CD14-positive monocyte (primary cell): ENCODE measurements around the gene KMT2C. TPM values are rescaled to one million over a fixed set of nuclear protein-coding genes. Genes with fewer than 3 reads are reported as not detected.
A peak's percentile ranks its signal among the peaks of the same experiment; 100 is the strongest.
"Not testable (repeated sequence)": the region's sequence is repeated elsewhere in the genome, so short reads cannot be mapped to it uniquely, and the experiment has no call there.

ENCODE experiments used
- DNase-seq, 3 donors: peaks; one replicate each; pipeline ENCODE4 v3.0.0-alpha.2; 2011 to 2022
- H2AFZ ChIP-seq: 2 replicates; pipeline ENCODE4 v1.6.0; 2012; ENCODE audit warnings: mild to moderate bottlenecking, low read depth, low read length, inconsistent platforms; ENCODE audit not compliant: insufficient read depth, poor library complexity, severe bottlenecking
- H3K27ac ChIP-seq, 2 donors: 1 replicate in 1 of 2; 2 replicates in 1 of 2; pipeline ENCODE4 v1.5.1; 2012 to 2013; ENCODE audit warnings: low read length in 2 of 2, control low read depth in 1 of 2, inconsistent platforms in 1 of 2, low read depth in 1 of 2, mild to moderate bottlenecking in 1 of 2
- H3K27me3 ChIP-seq, 2 donors: one replicate each; pipeline versions ENCODE4 v1.6.0 to v1.6.1; 2011 to 2013; ENCODE audit warnings: low read length in 2 of 2; ENCODE audit not compliant: control insufficient read depth in 2 of 2, insufficient read depth in 2 of 2
- H3K36me3 ChIP-seq, 2 donors: replicated peaks in 1 of 2; 1 replicate in 1 of 2; 2 replicates in 1 of 2; pipeline versions ENCODE4 v1.5.1 to v1.6.1; 2012 to 2013; ENCODE audit warnings: low read length in 2 of 2, control low read depth in 1 of 2, inconsistent platforms in 1 of 2, mild to moderate bottlenecking in 1 of 2; ENCODE audit not compliant: insufficient read depth in 2 of 2, control insufficient read depth in 1 of 2
- H3K4me1 ChIP-seq, 2 donors: 1 replicate in 1 of 2; 2 replicates in 1 of 2; pipeline versions ENCODE4 v1.5.1 to v1.6.1; 2012 to 2013; ENCODE audit warnings: low read length in 2 of 2, control low read depth in 1 of 2, inconsistent platforms in 1 of 2, mild to moderate bottlenecking in 1 of 2, moderate library complexity in 1 of 2; ENCODE audit not compliant: insufficient read depth in 2 of 2, control insufficient read depth in 1 of 2
- H3K4me2 ChIP-seq: replicated peaks from 2 replicates; pipeline ENCODE3; 2012; ENCODE audit warnings: low read length, moderate library complexity, mild to moderate bottlenecking; ENCODE audit not compliant: poor library complexity, severe bottlenecking; ENCODE audit errors: extremely low read depth
- H3K4me3 ChIP-seq, 3 experiments: fragments of 200-600 bp in 1 of 3; sonication (generic) in 1 of 3; replicated peaks in 1 of 3; 1 replicate in 2 of 3; 2 replicates in 1 of 3; pipeline ENCODE4 v1.5.1; 2011 to 2013; ENCODE audit warnings: low read length in 3 of 3, mild to moderate bottlenecking in 3 of 3, control low read depth in 2 of 3, low read depth in 2 of 3, inconsistent platforms in 1 of 3, moderate library complexity in 1 of 3
- H3K79me2 ChIP-seq: 2 replicates; pipeline ENCODE4 v1.6.0; 2012; ENCODE audit warnings: mild to moderate bottlenecking, control low read depth, inconsistent platforms, low read length, moderate library complexity; ENCODE audit not compliant: insufficient read depth
- H3K9ac ChIP-seq: 2 replicates; pipeline ENCODE4 v1.6.0; 2017; ENCODE audit warnings: low read length, mild to moderate bottlenecking; ENCODE audit not compliant: insufficient read depth, poor library complexity, severe bottlenecking
- H3K9me3 ChIP-seq, 2 donors: replicated peaks in 1 of 2; 1 replicate in 1 of 2; 2 replicates in 1 of 2; pipeline versions ENCODE4 v1.5.1 to v1.6.1; 2012 to 2013; ENCODE audit warnings: low read length in 2 of 2, control low read depth in 1 of 2; ENCODE audit not compliant: control insufficient read depth in 1 of 2, insufficient read depth in 1 of 2
- H4K20me1 ChIP-seq: 2 replicates; pipeline ENCODE4 v1.6.0; 2012; ENCODE audit warnings: mild to moderate bottlenecking, low read length, control low read depth, moderate library complexity; ENCODE audit not compliant: insufficient read depth
- H3K27ac Mint-ChIP-seq, 7 donors: one replicate each; pipeline ENCODE4 v1.8.0; 2020; ENCODE audit warnings: mild to moderate bottlenecking in 7 of 7, mixed read lengths in 7 of 7, moderate library complexity in 6 of 7, inconsistent platforms in 2 of 7
- H3K27me3 Mint-ChIP-seq, 3 donors: one replicate each; pipeline ENCODE4 v1.8.0; 2021 to 2022; ENCODE audit warnings: low read depth in 3 of 3, mild to moderate bottlenecking in 3 of 3, mixed read lengths in 3 of 3, moderate library complexity in 3 of 3, inconsistent platforms in 1 of 3
- H3K36me3 Mint-ChIP-seq, 2 donors: one replicate each; pipeline ENCODE4 v1.8.0; 2020; ENCODE audit warnings: mixed read lengths in 2 of 2, inconsistent platforms in 1 of 2, mild to moderate bottlenecking in 1 of 2
- H3K4me1 Mint-ChIP-seq: one replicate; pipeline ENCODE4 v1.8.0; 2020; ENCODE audit warnings: mild to moderate bottlenecking, mixed read lengths
- H3K4me3 Mint-ChIP-seq, 2 donors: one replicate each; pipeline ENCODE4 v1.8.0; 2020; ENCODE audit warnings: mild to moderate bottlenecking in 2 of 2, mixed read lengths in 2 of 2, moderate library complexity in 1 of 2
- H3K9me3 Mint-ChIP-seq, 7 donors: one replicate each; pipeline ENCODE4 v1.8.0; 2020 to 2022; ENCODE audit warnings: mixed read lengths in 7 of 7, mild to moderate bottlenecking in 6 of 7, moderate library complexity in 6 of 7, inconsistent platforms in 2 of 7
- WGBS: methylation state at CpG from one replicate; pipeline ENCODE4 v1.1.5; 2013; ENCODE audit warnings: missing lambda C conversion rate; ENCODE audit not compliant: insufficient coverage; 5-methylcytosine and 5-hydroxymethylcytosine counted together
- intact Hi-C, 2 donors: fragments of 100-400 bp; cut with micrococcal nuclease; formaldehyde crosslinking; loops; one replicate each; pipeline versions ENCODE4 v1.15.0 to v1.15.1; 2023
- polyA plus RNA-seq, 3 donors: library from polyadenylated mRNA; depleted of rRNA in 1 of 3; unstranded in 2 of 3; stranded (reverse) in 1 of 3; fragments of 300-500 nt in 2 of 3; fragments of >200 nt in 1 of 3; fragmentation: Illumina TruSeq in 2 of 3; gene quantifications; 1 replicate in 2 of 3; 2 replicates in 1 of 3; pipeline ENCODE4 v1.2.3, GENCODE V29; 2012 to 2021

The KMT2C gene
- polyA plus RNA-seq, 3 donors = 4.5 to 26.1 (median 7.3) TPM

GRCh38 chr7:152243464-152243863, 192.3 kb downstream of the KMT2C start:
- intact Hi-C loops, H3K9me3 Mint-ChIP-seq, DNase-seq, H3K9ac ChIP-seq, H2AFZ ChIP-seq, H3K27ac ChIP-seq, H3K9me3 ChIP-seq, H3K79me2 ChIP-seq, H3K4me3 ChIP-seq, H3K4me1 Mint-ChIP-seq, H3K27me3 Mint-ChIP-seq, H3K4me1 ChIP-seq, H3K4me3 Mint-ChIP-seq, H3K27me3 ChIP-seq, H3K4me2 ChIP-seq: not testable (repeated sequence)
- Mint-ChIP-seq H3K27ac (peak overlapping the region in 1 of 7 donors; percentile 20), H3K36me3 (peaks cover 35 to 63% of the 10 kb centered on the region in 2 donors)
- WGBS = 100% methylated on average over 3 of the region's 11 CpGs
- Histone ChIP-seq H3K36me3 (peaks cover 8 to 44% of the 10 kb centered on the region in 2 donors), H4K20me1 (peaks cover 17% of the 10 kb centered on the region)

DNA sequence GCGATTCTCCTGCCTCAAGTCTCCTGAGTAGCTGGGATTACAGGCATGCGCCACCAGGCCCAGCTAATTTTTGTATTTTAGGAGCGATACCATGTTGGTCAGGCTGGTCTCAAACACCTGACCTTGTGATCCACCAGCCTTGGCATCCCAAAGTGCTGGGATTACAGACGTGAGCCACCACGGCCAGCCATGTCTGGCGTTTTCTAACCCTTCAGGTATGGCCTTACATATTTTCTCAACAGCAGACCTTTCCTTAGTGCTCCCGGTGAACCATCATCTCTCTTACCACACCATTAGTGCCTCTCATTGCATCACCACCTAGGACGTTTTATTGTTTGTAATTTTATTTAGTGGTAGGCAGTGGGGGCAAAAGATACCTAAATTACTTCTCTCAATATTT, 194.5 kb downstream of the KMT2C start:
- peaks cover 3 to 43% of the 10 kb centered on the region in 2 donors for H3K36me3 ChIP-seq
- H3K4me1 ChIP-seq, intact Hi-C loops, DNase-seq, H3K79me2 ChIP-seq, H3K9me3 ChIP-seq, H3K9ac ChIP-seq, H3K4me3 ChIP-seq, H2AFZ ChIP-seq, H3K27ac ChIP-seq, H3K4me1 Mint-ChIP-seq, H3K4me2 ChIP-seq, H3K27me3 ChIP-seq, H3K9me3 Mint-ChIP-seq, H3K27me3 Mint-ChIP-seq, H3K4me3 Mint-ChIP-seq: not testable (repeated sequence)
- H3K27ac Mint-ChIP-seq = peak overlapping the region in 4 of 7 donors; percentile 1 to 68 (median 22)
- WGBS = 71% methylated on average over 4 of the region's 8 CpGs
- peaks cover 36 to 60% of the 10 kb centered on the region in 2 donors for H3K36me3 Mint-ChIP-seq
- peaks cover 23% of the 10 kb centered on the region for H4K20me1 ChIP-seq

- DNase-seq, H3K4me1 ChIP-seq, H3K4me2 ChIP-seq, H3K79me2 ChIP-seq, H3K9me3 ChIP-seq, H3K27ac ChIP-seq, H3K9me3 Mint-ChIP-seq, intact Hi-C loops, H3K4me3 Mint-ChIP-seq, H3K27me3 ChIP-seq, H3K27ac Mint-ChIP-seq, H2AFZ ChIP-seq, H3K27me3 Mint-ChIP-seq, H3K4me3 ChIP-seq, H3K4me1 Mint-ChIP-seq, H3K9ac ChIP-seq: not testable (repeated sequence)
- Histone ChIP-seq H3K36me3 (peaks cover 7 to 55% of the 10 kb centered on the region in 2 donors), H4K20me1 (peaks cover 21% of the 10 kb centered on the region)
- peaks cover 48 to 71% of the 10 kb centered on the region in 2 donors for H3K36me3 Mint-ChIP-seq
- WGBS = no CpG with 5 or more reads among the region's 5 CpGs
Measured at GRCh38 chr7:152236306-152236705, 199.5 kb downstream of the KMT2C start.

GRCh38 chr7:152234421-152234820, 201.4 kb downstream of the KMT2C start:
- DNase-seq, H3K4me1 ChIP-seq, H3K27ac ChIP-seq, H3K4me2 ChIP-seq, H3K9me3 Mint-ChIP-seq, intact Hi-C loops, H3K27me3 Mint-ChIP-seq, H3K9ac ChIP-seq, H3K4me3 ChIP-seq, H3K4me1 Mint-ChIP-seq, H2AFZ ChIP-seq, H3K4me3 Mint-ChIP-seq, H3K79me2 ChIP-seq, H3K9me3 ChIP-seq, H3K27me3 ChIP-seq: not testable (repeated sequence)
- peaks cover 13 to 69% of the 10 kb centered on the region in 2 donors for H3K36me3 ChIP-seq
- WGBS = no CpG with 5 or more reads among the region's 5 CpGs
- Mint-ChIP-seq H3K27ac (peak overlapping the region in 3 of 7 donors; percentile 6 to 61 (median 21)), H3K36me3 (peaks cover 50 to 66% of the 10 kb centered on the region in 2 donors)
- peaks cover 18% of the 10 kb centered on the region for H4K20me1 ChIP-seq
